ENCODE results near the gene GBF1.

The GBF1 gene

DNA sequence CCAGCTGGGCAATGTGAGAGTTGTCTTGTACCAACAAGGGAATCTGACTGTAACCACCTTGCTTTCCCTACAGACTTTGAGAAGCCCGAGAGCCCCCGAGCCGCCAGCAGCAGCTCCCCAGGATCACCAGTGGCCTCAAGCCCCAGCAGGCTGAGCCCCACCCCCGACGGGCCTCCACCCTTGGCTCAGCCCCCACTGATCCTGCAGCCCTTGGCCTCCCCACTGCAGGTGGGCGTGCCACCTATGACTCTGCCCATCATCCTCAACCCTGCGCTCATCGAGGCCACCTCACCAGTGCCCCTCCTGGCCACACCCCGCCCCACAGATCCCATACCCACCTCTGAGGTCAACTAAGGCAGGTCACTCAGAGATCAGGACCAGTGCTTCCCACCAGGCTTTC is 136.7 kb downstream of the GBF1 start:
- no peak overlapping the region for H3K27ac ChIP-seq (replicated peaks)
- no peaks in the 10 kb centered on the region for H3K27me3 ChIP-seq (ENCODE audit: insufficient read depth, poor library complexity, severe bottlenecking)
- DNase-seq (ENCODE audit: low read depth in 1 of 2, low spot score in 1 of 2), result no peak
- no peak overlapping the region for H3K4me3 ChIP-seq (replicated peaks; ENCODE audit: insufficient read depth, low read length)
- TF ChIP-seq, protein P1, sequence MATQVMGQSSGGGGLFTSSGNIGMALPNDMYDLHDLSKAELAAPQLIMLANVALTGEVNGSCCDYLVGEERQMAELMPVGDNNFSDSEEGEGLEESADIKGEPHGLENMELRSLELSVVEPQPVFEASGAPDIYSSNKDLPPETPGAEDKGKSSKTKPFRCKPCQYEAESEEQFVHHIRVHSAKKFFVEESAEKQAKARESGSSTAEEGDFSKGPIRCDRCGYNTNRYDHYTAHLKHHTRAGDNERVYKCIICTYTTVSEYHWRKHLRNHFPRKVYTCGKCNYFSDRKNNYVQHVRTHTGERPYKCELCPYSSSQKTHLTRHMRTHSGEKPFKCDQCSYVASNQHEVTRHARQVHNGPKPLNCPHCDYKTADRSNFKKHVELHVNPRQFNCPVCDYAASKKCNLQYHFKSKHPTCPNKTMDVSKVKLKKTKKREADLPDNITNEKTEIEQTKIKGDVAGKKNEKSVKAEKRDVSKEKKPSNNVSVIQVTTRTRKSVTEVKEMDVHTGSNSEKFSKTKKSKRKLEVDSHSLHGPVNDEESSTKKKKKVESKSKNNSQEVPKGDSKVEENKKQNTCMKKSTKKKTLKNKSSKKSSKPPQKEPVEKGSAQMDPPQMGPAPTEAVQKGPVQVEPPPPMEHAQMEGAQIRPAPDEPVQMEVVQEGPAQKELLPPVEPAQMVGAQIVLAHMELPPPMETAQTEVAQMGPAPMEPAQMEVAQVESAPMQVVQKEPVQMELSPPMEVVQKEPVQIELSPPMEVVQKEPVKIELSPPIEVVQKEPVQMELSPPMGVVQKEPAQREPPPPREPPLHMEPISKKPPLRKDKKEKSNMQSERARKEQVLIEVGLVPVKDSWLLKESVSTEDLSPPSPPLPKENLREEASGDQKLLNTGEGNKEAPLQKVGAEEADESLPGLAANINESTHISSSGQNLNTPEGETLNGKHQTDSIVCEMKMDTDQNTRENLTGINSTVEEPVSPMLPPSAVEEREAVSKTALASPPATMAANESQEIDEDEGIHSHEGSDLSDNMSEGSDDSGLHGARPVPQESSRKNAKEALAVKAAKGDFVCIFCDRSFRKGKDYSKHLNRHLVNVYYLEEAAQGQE (IDR thresholded peaks at IDR 0.05; ENCODE audit: insufficient replicate concordance, low read depth), result no peak
- TF ChIP-seq, protein P2, sequence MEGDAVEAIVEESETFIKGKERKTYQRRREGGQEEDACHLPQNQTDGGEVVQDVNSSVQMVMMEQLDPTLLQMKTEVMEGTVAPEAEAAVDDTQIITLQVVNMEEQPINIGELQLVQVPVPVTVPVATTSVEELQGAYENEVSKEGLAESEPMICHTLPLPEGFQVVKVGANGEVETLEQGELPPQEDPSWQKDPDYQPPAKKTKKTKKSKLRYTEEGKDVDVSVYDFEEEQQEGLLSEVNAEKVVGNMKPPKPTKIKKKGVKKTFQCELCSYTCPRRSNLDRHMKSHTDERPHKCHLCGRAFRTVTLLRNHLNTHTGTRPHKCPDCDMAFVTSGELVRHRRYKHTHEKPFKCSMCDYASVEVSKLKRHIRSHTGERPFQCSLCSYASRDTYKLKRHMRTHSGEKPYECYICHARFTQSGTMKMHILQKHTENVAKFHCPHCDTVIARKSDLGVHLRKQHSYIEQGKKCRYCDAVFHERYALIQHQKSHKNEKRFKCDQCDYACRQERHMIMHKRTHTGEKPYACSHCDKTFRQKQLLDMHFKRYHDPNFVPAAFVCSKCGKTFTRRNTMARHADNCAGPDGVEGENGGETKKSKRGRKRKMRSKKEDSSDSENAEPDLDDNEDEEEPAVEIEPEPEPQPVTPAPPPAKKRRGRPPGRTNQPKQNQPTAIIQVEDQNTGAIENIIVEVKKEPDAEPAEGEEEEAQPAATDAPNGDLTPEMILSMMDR (IDR thresholded peaks at IDR 0.05; ENCODE audit: insufficient read depth, low read length), result no peak
- TF ChIP-seq GABPA (IDR thresholded peaks at IDR 0.05; ENCODE audit: low read depth) (no peak), SPI1 (IDR thresholded peaks at IDR 0.05; ENCODE audit: borderline replicate concordance, low read depth) (no peak), POLR2AphosphoS5 (IDR thresholded peaks at IDR 0.05; ENCODE audit: low read depth) (no peak)

DNA sequence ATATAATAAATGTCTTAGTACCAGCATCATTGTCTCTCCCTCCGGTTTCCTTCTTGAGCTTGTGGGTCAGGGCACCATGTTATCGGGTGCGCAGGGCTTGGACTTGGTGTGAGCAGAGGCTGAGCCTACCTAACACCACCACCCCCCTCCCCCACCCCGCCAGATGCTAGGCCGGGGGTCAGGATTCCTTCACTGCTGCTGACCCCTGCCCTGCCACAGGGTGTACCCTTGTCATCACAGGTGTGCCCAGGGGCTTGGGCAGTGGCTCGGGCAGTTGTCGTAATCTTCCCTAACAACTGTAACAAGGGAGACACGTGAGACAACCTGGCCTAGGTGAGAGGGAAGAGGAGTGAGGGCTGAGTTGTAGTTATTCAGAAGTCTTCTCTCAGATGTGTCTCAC is 137.5 kb downstream of the GBF1 start:
- Histone ChIP-seq H3K27me3 (ENCODE audit: insufficient read depth, poor library complexity, severe bottlenecking) (no peaks in the 10 kb centered on the region), H3K4me3 (replicated peaks; ENCODE audit: insufficient read depth, low read length) (no peak overlapping the region), H3K27ac (replicated peaks) (no peak overlapping the region)
- TF ChIP-seq GABPA (IDR thresholded peaks at IDR 0.05; ENCODE audit: low read depth) (no peak), POLR2AphosphoS5 (IDR thresholded peaks at IDR 0.05; ENCODE audit: low read depth) (no peak), SPI1 (IDR thresholded peaks at IDR 0.05; ENCODE audit: borderline replicate concordance, low read depth) (no peak)
- TF ChIP-seq, protein P2 (IDR thresholded peaks at IDR 0.05; ENCODE audit: insufficient read depth, low read length), result no peak
- TF ChIP-seq, protein P1 (IDR thresholded peaks at IDR 0.05; ENCODE audit: insufficient replicate concordance, low read depth), result no peak
- DNase-seq (ENCODE audit: low read depth in 1 of 2, low spot score in 1 of 2), result no peak

DNA sequence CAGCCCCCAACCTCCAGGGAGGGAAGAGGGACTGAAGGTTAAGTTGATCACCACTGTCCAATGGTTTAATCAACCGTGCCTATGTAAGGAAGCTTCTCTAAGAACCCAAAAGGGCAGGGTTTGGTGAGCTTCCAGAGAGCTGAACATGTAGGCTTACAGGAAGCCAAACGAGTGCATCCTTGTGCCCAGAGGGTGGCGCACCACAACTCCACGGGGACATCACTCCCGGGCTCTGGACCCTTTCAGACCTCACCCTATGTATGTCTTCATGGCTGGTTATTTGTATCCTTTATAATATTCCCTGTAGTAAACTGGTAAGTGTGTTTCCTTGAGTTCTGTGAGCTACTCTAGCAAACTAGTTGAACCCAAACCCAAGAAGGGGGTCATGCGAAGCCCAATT is 138.7 kb downstream of the GBF1 start:
- Histone ChIP-seq H3K27ac (replicated peaks) (no peak overlapping the region), H3K27me3 (ENCODE audit: insufficient read depth, poor library complexity, severe bottlenecking) (no peaks in the 10 kb centered on the region), H3K4me3 (replicated peaks; ENCODE audit: insufficient read depth, low read length) (no peak overlapping the region)
- no peak for TF ChIP-seq POLR2AphosphoS5 (IDR thresholded peaks at IDR 0.05; ENCODE audit: low read depth)
- no peak for DNase-seq (ENCODE audit: low read depth in 1 of 2, low spot score in 1 of 2)

DNA sequence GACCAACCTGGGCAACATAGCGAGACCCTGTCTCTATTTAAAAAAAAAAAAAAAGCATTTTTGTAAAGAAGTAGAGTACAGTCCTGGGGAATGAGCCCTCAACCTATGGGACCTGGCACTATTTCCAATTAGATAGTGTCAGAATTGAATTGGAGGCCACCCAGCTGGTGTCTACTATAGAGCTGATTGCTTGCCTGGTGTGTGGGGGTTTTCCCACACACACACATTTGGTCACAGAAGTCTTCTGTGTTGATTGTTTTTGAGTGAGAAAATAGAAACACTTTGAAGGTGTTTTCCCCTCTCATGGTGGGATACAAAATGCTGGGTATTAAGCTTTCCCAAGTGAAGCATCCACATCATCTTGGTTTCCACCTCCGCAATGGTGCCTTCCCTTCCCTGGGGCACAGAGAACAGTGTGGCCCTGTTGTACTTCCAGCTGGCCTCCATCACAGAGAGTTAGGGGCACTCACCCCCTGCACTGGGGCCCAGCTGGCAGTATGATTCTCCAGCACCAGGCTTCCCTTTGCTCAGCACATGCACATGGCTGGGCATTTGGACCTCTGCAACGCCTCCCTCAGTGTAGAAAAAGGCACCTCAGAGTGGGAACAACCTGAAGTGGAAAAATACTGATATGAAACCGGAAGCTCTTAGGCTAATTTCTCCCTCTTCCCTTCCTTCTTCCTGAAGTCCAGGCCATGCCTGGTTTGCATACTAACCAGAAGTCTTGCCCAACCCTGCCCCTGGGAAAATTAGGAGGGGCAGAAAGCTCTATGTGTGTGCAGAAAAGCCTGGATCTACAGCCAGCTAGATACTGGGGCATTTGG is 139.5 kb downstream of the GBF1 start:
- no peaks in the 10 kb centered on the region for H3K27me3 ChIP-seq (ENCODE audit: insufficient read depth, poor library complexity, severe bottlenecking)
- TF ChIP-seq POLR2AphosphoS5 (IDR thresholded peaks at IDR 0.05; ENCODE audit: low read depth) (no peak), GABPA (IDR thresholded peaks at IDR 0.05; ENCODE audit: low read depth) (no peak), SPI1 (IDR thresholded peaks at IDR 0.05; ENCODE audit: borderline replicate concordance, low read depth) (no peak)
- TF ChIP-seq, protein P1 (IDR thresholded peaks at IDR 0.05; ENCODE audit: insufficient replicate concordance, low read depth), result no peak
- TF ChIP-seq, protein P2 (IDR thresholded peaks at IDR 0.05; ENCODE audit: insufficient read depth, low read length), result no peak
- no peak overlapping the region for H3K27ac ChIP-seq (replicated peaks)
- H3K4me3 ChIP-seq (replicated peaks; ENCODE audit: insufficient read depth, low read length), result no peak overlapping the region
- DNase-seq (ENCODE audit: low read depth in 1 of 2, low spot score in 1 of 2), result peak in 1 of 2 experiments; percentile 51
